Left ventricle myocardium inferior (tissue), 1 donor: Measurements from ENCODE around the gene DBP. TPM values are rescaled to one million over a fixed set of nuclear protein-coding genes. Genes with fewer than 3 reads are reported as not detected.

Source experiments
- DNase-seq: peaks from one replicate; pipeline ENCODE4 v3.0.0-alpha.2; 2020
- H3K27ac ChIP-seq: fragments of 200-600 bp; replicated peaks from 2 replicates; pipeline ENCODE4 v1.8.0; 2021
- H3K27me3 ChIP-seq: fragments of 200-600 bp; 2 replicates; pipeline ENCODE4 v1.8.0; 2021; ENCODE audit warnings: low read depth
- H3K36me3 ChIP-seq: fragments of 200-600 bp; 2 replicates; pipeline ENCODE4 v1.8.0; 2021
- H3K4me1 ChIP-seq: fragments of 200-600 bp; 2 replicates; pipeline ENCODE4 v1.8.0; 2021
- H3K4me3 ChIP-seq: fragments of 200-600 bp; 2 replicates; pipeline ENCODE4 v1.8.0; 2021; ENCODE audit warnings: mild to moderate bottlenecking, moderate library complexity
- H3K9me3 ChIP-seq: fragments of 200-600 bp; replicated peaks from 2 replicates; pipeline ENCODE4 v1.8.0; 2021
- intact Hi-C: fragments of 100-400 bp; cut with micrococcal nuclease; formaldehyde crosslinking; loops from one replicate; pipeline ENCODE4 v1.11.0; 2022
- total RNA-seq: library from RNA; stranded (reverse); fragmentation: NEBNext Ultra II Directional; extraction: Animal tissue kit (Norgen Biotek cat#: 25700); gene quantifications from one replicate; pipeline ENCODE4 v1.2.1, GENCODE V29; 2021
- TF ChIP-seq, protein P1 (sequence below): fragments of 200-600 bp; IDR thresholded peaks from 2 replicates; pipeline ENCODE4 v1.8.0; 2021; ENCODE audit warnings: antibody characterized with exemption, mild to moderate bottlenecking, borderline replicate concordance
- donor health status: DM: no; HTN: yes; CAD: no; lungs with severe emphysema.

The DBP gene
- total RNA-seq, 1 donor from 2014 or later: 7.9 TPM

GRCh38 chr19:48644839-48645619 is 7.8 kb upstream of the DBP start:
- no peaks in the 10 kb centered on the region for H3K9me3 ChIP-seq
- DNase-seq: peak; percentile 72
- H3K27ac ChIP-seq: peak overlapping the region; percentile 87
- H3K4me1 ChIP-seq: peaks cover 24% of the 10 kb centered on the region
- intact Hi-C loops: loop anchor here (5.0 to 10.0 kb wide), 2 partner anchors 100 to 142 kb away; partner anchors contain the start of genes IZUMO1 and RASIP1
- no peaks in the 10 kb centered on the region for H3K27me3 ChIP-seq
- H3K4me3 ChIP-seq: peak overlapping the region; percentile 73
- TF ChIP-seq, protein P1, sequence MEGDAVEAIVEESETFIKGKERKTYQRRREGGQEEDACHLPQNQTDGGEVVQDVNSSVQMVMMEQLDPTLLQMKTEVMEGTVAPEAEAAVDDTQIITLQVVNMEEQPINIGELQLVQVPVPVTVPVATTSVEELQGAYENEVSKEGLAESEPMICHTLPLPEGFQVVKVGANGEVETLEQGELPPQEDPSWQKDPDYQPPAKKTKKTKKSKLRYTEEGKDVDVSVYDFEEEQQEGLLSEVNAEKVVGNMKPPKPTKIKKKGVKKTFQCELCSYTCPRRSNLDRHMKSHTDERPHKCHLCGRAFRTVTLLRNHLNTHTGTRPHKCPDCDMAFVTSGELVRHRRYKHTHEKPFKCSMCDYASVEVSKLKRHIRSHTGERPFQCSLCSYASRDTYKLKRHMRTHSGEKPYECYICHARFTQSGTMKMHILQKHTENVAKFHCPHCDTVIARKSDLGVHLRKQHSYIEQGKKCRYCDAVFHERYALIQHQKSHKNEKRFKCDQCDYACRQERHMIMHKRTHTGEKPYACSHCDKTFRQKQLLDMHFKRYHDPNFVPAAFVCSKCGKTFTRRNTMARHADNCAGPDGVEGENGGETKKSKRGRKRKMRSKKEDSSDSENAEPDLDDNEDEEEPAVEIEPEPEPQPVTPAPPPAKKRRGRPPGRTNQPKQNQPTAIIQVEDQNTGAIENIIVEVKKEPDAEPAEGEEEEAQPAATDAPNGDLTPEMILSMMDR: no peak
- no peaks in the 10 kb centered on the region for H3K36me3 ChIP-seq

GRCh38 chr19:48644355-48644754 is 7.2 kb upstream of the DBP start:
- H3K27ac ChIP-seq: peak overlapping the region; percentile 87
- no peaks in the 10 kb centered on the region for H3K36me3 ChIP-seq
- no peak for DNase-seq
- peak overlapping the region; percentile 73 for H3K4me3 ChIP-seq
- TF ChIP-seq, protein P1: no peak
- no peaks in the 10 kb centered on the region for H3K9me3 ChIP-seq
- intact Hi-C loops: loop anchor here (10.0 kb wide), 1 partner anchor 100 kb away; the partner anchor contains the start of genes IZUMO1 and RASIP1
- no peaks in the 10 kb centered on the region for H3K27me3 ChIP-seq
- H3K4me1 ChIP-seq: peaks cover 24% of the 10 kb centered on the region

- H3K36me3 ChIP-seq: no peaks in the 10 kb centered on the region
- no peaks in the 10 kb centered on the region for H3K27me3 ChIP-seq
- no peak overlapping the region for H3K27ac ChIP-seq
- intact Hi-C loops: loop anchor here (10.0 kb wide), 1 partner anchor 102 kb away; the partner anchor contains the start of genes IZUMO1 and RASIP1
- TF ChIP-seq, protein P1: no peak
- H3K9me3 ChIP-seq: no peaks in the 10 kb centered on the region
- H3K4me1 ChIP-seq: peaks cover 32% of the 10 kb centered on the region
- no peak overlapping the region for H3K4me3 ChIP-seq
- no peak for DNase-seq
Observed at GRCh38 chr19:48642862-48643261, 5.7 kb upstream of the DBP start.

- Histone ChIP-seq H3K27ac (no peak overlapping the region), H3K36me3 (no peaks in the 10 kb centered on the region), H3K9me3 (no peaks in the 10 kb centered on the region), H3K4me1 (peaks cover 36% of the 10 kb centered on the region), H3K27me3 (no peaks in the 10 kb centered on the region), H3K4me3 (no peak overlapping the region)
- intact Hi-C loops: loop anchor here (10.0 kb wide), 1 partner anchor 103 kb away; the partner anchor contains the start of genes IZUMO1 and RASIP1
- TF ChIP-seq, protein P1: no peak
- DNase-seq: no peak
Observed at GRCh38 chr19:48641850-48642249, 4.7 kb upstream of the DBP start.

DNA sequence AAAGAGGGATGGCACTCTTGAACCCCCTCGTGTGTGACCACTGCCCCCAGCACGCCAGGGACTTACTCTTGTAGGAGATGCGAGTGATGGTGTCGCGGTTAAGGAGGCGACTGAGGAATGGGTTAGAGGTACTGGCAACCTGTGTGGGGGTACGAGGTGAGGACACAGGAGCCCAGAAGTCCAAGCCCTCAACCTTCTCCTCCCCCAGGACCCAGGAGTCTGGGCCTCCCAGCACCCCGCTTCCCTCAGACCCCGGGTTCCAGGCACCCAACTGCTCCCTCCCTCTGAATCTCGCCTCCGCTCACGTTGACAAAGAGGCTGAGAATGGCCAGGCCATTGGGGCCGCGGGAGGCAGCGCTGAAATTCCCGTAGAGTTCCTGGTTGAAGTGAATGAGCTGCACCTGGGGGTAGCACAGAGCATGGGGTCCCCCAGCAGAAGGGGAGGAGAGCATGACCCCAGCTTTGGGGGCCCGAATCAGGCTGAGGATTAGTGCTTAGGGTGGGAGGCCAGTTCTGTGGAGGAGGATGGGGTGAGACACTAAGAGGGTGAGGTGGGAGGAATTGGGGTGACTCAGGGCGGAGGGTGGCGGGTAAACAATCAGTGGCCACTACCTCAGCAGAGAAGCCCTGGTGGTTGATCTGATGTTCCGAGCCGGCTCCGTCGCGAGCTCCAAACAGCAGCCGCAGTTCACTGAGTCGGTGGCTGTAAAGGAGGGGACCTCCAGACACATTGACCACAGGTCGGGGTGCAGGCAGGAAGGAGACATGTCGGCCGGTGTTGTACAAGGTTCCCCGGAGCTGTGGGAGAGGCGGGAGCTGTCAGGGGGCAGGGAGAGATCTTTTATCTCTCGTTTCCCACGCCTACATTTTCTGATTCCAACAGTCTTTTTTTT is 2.5 kb upstream of the DBP start:
- Histone ChIP-seq H3K27me3 (no peaks in the 10 kb centered on the region), H3K4me1 (peaks cover 38% of the 10 kb centered on the region), H3K9me3 (no peaks in the 10 kb centered on the region), H3K36me3 (no peaks in the 10 kb centered on the region), H3K27ac (no peak overlapping the region), H3K4me3 (no peak overlapping the region)
- DNase-seq: no peak
- intact Hi-C loops: loop anchor here (10.0 kb wide), 1 partner anchor 105 kb away; the partner anchor contains the start of genes IZUMO1 and RASIP1
- TF ChIP-seq, protein P1: no peak
